ENCODE data around the gene RPL35.

The RPL35 gene

DNA sequence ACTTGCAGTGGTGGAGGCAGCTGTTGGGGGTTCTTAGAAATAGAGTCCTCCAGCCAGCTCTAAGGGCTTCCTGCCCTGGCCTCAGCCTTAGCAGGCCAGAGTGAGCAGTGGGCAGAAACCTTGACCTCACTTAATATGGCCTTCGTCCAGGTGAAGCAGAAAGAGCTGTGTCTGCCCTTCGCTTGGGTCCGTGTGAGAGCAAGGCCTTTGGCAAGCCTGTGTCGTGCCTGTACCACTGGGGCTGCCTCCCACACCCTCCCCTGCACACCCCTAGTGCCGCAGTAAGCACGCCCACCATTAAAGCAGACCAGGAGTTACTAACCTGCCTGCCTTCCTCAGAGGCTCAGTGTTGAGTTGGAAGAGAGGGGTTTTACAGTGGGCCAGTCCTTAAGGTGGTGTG lies 13.7 kb upstream of the RPL35 start:
- no peak for DNase-seq

DNA sequence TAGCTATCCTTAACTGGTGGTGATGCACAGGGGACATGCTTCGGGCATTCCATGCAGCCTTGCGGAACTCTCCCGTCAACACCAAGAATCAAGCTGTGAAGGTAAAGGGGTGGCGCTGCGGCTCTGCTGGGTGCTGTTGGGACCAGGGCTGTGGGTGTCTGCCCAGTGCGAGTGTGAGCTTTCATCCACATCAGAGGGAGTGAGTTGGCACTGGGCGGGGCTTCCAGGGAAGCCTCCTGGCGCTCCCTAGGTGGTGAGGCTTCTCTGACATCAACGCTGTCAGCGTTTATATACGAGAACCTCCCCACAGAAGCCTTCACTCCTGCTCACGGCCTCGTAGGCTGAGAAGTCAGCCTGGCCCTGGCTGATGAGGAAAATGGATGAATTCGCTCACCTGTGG lies 11.9 kb upstream of the RPL35 start:
- no peak for DNase-seq

GRCh38 chr9:124871156-124871561 lies 9.4 kb upstream of the RPL35 start:
- no peak for DNase-seq

GRCh38 chr9:124870723-124871122 lies 9.0 kb upstream of the RPL35 start:
- no peak for DNase-seq

- peak; percentile 87 for DNase-seq
Observed at GRCh38 chr9:124869986-124870560, 8.3 kb upstream of the RPL35 start.

- DNase-seq: peak; percentile 65
Observed at GRCh38 chr9:124869466-124869985, 7.8 kb upstream of the RPL35 start.

GRCh38 chr9:124868511-124869465 lies 7.0 kb upstream of the RPL35 start:
- peak; percentile 88 for DNase-seq

DNA sequence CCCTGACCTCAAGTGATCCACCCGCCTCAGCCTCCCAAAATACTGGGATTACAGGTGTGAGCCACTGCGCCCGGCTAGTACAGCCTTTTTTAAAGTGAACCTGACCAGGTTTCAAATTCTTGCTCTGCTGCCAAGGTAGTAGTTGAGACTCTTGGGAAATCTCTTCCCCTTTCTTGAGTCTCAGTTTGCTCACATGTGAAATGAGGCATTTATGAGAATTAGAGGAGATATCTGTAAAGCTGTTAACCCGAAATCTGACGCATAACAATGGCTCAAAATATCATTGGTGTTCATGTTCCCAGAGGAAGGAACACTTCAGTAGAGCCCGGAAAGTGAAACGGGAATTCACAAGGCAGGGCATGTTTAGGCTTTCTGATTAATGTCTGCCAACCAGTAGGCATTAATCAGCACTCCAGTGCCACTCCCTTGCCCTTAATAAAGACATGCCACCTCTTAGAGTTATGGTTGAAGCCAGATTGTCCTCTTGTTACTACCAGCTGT lies 1.7 kb upstream of the RPL35 start:
- DNase-seq: no peak

GRCh38 chr9:124860582-124861341 lies 995 bp downstream of the RPL35 start:
- no peak for DNase-seq

- no peak for DNase-seq
Observed at GRCh38 chr9:124859803-124860581, 1.8 kb downstream of the RPL35 start.

- DNase-seq: no peak
Observed at GRCh38 chr9:124858330-124859046, 3.3 kb downstream of the RPL35 start.

GRCh38 chr9:124857533-124858162 lies 4.1 kb downstream of the RPL35 start:
- no peak for DNase-seq

DNA sequence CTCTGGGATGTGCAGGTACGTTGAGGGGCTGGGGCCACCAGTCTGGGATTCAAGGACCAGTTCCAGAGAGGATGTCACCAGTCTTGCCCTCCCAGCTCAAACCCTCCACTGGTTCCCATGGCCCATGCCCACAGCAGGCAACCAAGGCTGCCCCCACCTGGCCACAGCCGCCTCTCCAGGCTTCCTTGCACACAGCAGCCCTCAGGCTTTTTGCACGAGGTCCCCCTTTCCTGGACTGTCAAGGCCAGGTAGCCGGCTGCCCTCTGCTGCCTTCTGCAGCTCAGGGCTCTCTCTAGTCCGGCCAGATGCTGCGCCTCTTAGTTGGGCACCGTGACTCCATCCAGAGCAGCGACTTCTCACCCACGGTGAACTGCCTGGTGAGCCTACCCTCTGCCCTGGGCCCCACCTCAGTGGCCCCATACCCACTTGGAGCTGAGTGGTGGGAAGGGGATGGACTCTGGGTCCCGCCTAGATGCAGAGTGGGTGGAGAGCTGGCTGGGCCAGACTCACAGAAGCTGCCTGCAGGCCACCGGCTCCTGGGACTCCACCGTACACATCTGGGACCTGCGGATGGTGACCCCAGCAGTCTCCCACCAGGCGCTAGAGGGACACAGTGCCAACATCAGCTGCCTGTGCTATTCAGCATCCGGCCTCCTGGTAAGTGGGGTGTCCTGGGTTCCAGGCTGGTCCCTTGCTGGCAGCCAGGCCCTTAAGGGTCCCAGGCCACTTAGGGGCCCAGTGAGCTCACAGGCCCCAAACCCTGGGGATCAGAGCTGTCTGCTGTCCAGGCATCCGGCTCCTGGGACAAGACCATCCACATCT lies 5.6 kb downstream of the RPL35 start:
- peak; percentile 11 for DNase-seq

GRCh38 chr9:124855566-124855943 lies 6.2 kb downstream of the RPL35 start:
- no peak for DNase-seq

- no peak for DNase-seq
Observed at GRCh38 chr9:124854822-124855221, 6.9 kb downstream of the RPL35 start.

DNA sequence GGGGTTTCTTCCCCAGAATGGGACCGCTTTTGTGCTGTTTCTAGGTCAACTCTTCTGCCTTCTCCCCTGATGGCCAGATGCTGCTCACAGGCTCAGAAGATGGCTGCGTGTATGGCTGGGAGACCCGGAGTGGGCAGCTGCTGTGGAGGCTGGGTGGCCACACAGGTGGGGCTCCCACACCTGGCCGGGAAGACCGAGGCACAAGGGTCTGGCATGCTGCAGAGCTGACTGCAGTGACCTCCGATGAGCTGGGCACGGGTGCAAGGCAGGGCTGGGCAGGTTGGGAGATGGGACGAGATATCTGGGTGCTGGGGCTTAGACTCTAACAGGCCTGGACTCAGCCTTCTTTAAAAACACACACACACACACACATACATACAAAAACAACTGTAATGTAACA lies 7.6 kb downstream of the RPL35 start:
- no peak for DNase-seq

- DNase-seq: no peak
Observed at GRCh38 chr9:124853605-124854143, 8.1 kb downstream of the RPL35 start.

- peak; percentile 70 for DNase-seq
Observed at GRCh38 chr9:124852829-124853531, 8.8 kb downstream of the RPL35 start, which contains the start of gene WDR38. WDR38 (plus strand) TSS chr9:124853460; CDS start chr9:124853532, 72 bp downstream.
